A549 (cell line): ENCODE measurements around the gene ATF1.

Source experiments
- CHD2 ChIP-seq: fragments of 150-350 bp; IDR thresholded peaks from 2 replicates; pipeline ENCODE4 v1.6.1; 2014; ENCODE audit warnings: low read length; ENCODE audit not compliant: partially characterized antibody
- CHD4 ChIP-seq: fragments of 200-600 bp; sonication (generic); IDR thresholded peaks from 2 replicates; pipeline ENCODE4 v1.6.1; 2016; ENCODE audit warnings: antibody characterized with exemption, mild to moderate bottlenecking, borderline replicate concordance
- CTCF ChIP-seq: fragments of >200 bp; sonication (Bioruptor Twin); formaldehyde crosslinking; IDR thresholded peaks from 3 replicates; pipeline ENCODE4 v1.5.1; 2016
- EP300 ChIP-seq, 2 experiments: fragments of >200 bp; sonication (Bioruptor Twin); formaldehyde crosslinking; IDR thresholded peaks; 2 replicates in 1 of 2; 3 replicates in 1 of 2; pipeline ENCODE4 v1.6.1; 2016 to 2017
- HOXB13 ChIP-seq: fragments of 250-450 bp; sonication (Bioruptor Pico); IDR thresholded peaks from 2 replicates; pipeline ENCODE4 v1.5.0; 2020; ENCODE audit warnings: low read depth, mild to moderate bottlenecking, moderate library complexity
- HOXB5 ChIP-seq: fragments of 250-450 bp; sonication (Bioruptor Pico); IDR thresholded peaks from 2 replicates; pipeline ENCODE4 v1.5.0; 2020; ENCODE audit warnings: mild to moderate bottlenecking, moderate library complexity
- JUN ChIP-seq, 2 experiments: fragments of >200 bp; sonication (Bioruptor Twin); formaldehyde crosslinking; IDR thresholded peaks; 2 replicates in 1 of 2; 3 replicates in 1 of 2; pipeline ENCODE4 v1.6.1; 2016 to 2017
- KDM1A ChIP-seq: fragments of 200-600 bp; sonication (generic); IDR thresholded peaks from 2 replicates; pipeline ENCODE4 v1.6.1; 2016; ENCODE audit warnings: low read depth, mild to moderate bottlenecking
- NFE2L2 ChIP-seq: fragments of 150-350 bp; conservative IDR thresholded peaks from 2 replicates; pipeline ENCODE4 v1.6.1; 2014; ENCODE audit warnings: low read length
- POLR2A ChIP-seq: IDR thresholded peaks from 2 replicates; pipeline ENCODE4 v1.6.1; 2012; ENCODE audit warnings: mild to moderate bottlenecking, low read length
- RARB ChIP-seq: fragments of 250-450 bp; sonication (Bioruptor Pico); IDR thresholded peaks from 2 replicates; pipeline ENCODE4 v1.8.0; 2021; ENCODE audit warnings: mild to moderate bottlenecking, moderate library complexity
- RFX5 ChIP-seq: fragments of 450-650 bp; IDR thresholded peaks from 2 replicates; pipeline ENCODE4 v1.7.1; 2014; ENCODE audit warnings: antibody characterized with exemption, mild to moderate bottlenecking, moderate library complexity
- USF2 ChIP-seq: fragments of 450-650 bp; IDR thresholded peaks from 2 replicates; pipeline ENCODE4 v1.6.1; 2014; ENCODE audit warnings: antibody characterized with exemption

GRCh38 chr12:50715174-50715573 lies 48.7 kb upstream of the ATF1 start:
- no peak for TF ChIP-seq CHD4
- TF ChIP-seq USF2, result no peak
- TF ChIP-seq CTCF, result no peak
- no peak for TF ChIP-seq CHD2
- TF ChIP-seq KDM1A, result no peak
- no peak for TF ChIP-seq HOXB13 (CRISPR knock-in tag)
- TF ChIP-seq RARB (CRISPR knock-in tag), result no peak
- TF ChIP-seq HOXB5 (CRISPR knock-in tag), result no peak
- TF ChIP-seq RFX5, result no peak
- TF ChIP-seq POLR2A, result no peak
- no peak for TF ChIP-seq EP300 (IDR thresholded peaks at IDR 0.05)
- TF ChIP-seq NFE2L2, result no peak
- TF ChIP-seq JUN (IDR thresholded peaks at IDR 0.05), result no peak
